HG02571 (cell line): Measurements from ENCODE around the gene BASP1.

Experiments
- ATAC-seq: cut with Tn5 transposase; IDR thresholded peaks from one replicate; pipeline ENCODE4 v1.9.1; 2021; ENCODE audit warnings: mild to moderate bottlenecking, moderate library complexity; ENCODE audit not compliant: unreplicated experiment

Gene BASP1

DNA sequence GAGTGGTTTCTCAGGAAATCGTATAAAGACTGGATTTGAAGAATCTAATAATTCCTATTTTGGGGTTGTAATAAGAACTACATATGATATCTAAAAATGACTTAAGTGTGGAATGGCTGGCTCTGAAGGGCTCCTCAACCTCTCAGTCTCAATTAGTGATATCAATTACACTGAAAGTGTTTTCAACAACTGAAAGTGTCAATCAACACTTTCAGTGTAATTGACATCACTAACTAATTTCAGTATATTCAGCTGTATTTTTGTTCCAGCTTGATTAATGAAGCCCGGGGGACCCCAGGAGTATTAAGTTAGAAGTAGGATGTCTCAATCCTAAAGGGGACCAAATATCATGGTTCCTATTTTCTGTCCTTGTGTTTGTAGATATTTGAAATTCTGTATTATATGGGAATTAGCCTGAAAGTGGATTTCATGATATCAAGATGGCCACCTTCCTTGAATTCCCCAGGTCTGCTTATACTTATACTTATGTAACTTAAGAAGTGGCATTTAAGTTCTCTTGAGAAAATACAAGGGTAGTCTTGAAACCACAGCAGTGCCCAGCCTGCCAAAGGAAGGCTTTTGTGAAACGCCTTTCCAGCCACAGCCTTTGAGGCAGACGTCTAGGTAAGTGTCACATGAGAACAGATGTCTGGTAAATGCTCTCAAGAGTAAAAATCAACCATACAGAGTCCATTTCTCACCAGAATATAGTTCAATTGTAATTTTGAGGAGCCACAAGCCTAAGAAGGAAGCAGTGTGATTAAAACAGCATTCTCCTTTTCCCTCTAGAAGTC is 4.6 kb downstream of the BASP1 start:
- no peak for ATAC-seq

GRCh38 chr5:17222664-17223063 is 5.2 kb downstream of the BASP1 start:
- ATAC-seq = no peak

DNA sequence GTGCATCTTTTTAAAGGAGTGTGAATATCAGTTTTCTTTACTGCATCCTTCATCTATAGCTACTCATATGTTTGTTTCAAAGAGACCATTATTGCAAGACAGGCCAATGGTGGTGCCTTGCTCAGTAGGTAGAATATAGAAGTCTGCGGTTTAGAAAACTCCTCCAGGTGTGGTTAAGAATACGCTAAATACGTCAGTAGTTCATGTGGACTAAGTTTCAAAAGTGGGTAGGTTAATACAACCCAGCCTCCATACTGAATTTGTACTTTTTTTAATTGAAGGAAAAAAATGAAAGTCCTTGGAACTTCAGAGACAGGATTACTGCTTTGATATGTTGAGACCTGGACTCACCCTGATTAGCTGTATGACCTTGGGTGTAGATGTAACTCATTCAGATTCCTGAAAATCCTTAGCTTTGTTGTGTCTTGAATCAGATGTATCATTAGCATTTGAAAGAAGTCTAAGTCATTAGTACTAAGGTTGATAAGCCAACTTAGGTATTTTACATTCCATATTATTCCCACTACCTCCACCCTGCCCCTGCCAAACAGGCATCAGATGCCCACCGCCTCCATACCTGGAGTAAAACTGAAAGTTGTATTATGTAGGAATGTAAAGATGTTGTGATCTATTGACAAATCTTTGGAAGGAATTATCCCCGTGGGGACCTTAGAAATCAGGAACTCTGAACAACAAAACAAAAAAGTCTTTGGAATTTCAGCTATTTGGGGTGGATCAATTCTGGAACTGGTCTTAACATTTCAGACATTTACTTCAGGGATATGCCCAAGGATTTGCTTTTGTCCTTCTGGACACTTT is 6.1 kb downstream of the BASP1 start:
- ATAC-seq = peak; percentile 33

DNA sequence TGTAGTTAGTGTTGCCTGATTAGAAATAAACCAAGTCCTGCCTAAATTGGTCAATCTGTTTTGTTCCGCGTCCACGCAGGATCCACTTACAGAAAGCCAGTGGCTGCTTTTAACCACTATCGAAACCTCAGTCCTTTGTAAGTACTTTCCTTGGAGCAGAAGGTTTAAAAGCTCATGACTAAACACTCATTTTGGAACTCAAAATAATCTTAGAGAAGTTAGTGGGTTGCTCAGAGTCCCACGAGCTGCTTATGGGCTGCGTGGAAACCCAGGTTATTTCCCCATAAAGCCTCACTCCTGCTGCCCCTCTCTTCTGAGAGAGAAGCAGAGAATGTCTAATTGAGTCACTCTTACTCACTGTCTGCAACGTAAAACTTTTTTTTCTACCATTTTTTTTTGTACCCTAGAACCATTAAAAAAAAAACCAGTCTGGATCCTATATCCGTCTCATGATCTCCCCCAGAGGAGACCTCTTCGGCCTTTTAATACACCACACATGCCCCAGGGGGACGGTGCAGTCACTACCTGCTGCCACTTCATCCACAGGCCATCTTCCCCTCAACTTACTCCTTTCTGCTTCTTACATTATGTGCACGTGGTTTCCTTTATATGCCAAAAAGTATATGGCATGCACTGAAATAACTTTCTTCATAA is 7.6 kb downstream of the BASP1 start:
- peak; percentile 63 for ATAC-seq

GRCh38 chr5:17225520-17225919 is 8.1 kb downstream of the BASP1 start:
- ATAC-seq = no peak

DNA sequence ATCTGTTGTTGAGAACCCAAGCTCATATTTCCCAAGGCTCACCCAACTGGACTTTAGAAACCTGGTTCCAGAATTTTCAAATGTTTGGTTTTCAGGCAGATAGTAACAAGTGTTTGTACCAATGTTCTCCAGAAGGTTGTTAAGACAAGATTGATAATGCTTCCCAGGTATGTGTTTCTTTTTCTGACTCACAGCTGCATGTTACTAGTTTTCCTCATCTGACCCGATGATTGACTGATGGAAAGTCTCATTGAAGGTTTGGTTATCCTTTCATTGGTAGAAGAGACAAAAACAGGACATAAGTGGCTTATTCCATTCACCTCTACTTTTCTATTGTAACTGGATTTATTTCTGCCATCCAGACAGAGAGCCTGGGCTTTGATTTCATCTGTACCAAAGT is 10.4 kb downstream of the BASP1 start:
- no peak for ATAC-seq

- peak; percentile 45 for ATAC-seq
Observed at GRCh38 chr5:17228821-17229291, 11.4 kb downstream of the BASP1 start.

DNA sequence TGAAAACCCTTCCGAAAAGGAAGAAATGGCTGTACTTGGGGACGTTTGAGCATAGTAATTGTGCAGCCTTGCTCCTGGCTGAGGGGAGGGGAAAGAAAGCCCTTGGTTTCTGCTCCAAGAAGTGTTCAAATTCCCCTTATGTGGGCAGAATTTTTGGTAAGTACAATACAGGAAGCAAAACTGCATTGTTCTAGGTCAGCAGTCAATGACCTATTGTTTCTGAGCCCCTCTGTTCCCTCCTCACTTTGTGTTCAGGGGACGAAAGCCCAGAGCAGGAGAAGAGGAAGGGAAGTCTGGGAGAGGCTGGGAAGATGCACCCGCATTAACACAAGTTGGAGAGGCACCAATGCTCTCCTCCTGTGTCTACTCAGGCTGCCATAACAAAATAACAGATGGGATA is 11.9 kb downstream of the BASP1 start:
- ATAC-seq = peak; percentile 39

- ATAC-seq = no peak
Observed at GRCh38 chr5:17230191-17230590, 12.8 kb downstream of the BASP1 start.

GRCh38 chr5:17230808-17231525 is 13.5 kb downstream of the BASP1 start:
- no peak for ATAC-seq

- ATAC-seq = no peak
Observed at GRCh38 chr5:17232405-17232804, 15.0 kb downstream of the BASP1 start.

- no peak for ATAC-seq
Observed at GRCh38 chr5:17233488-17233887, 16.1 kb downstream of the BASP1 start.

DNA sequence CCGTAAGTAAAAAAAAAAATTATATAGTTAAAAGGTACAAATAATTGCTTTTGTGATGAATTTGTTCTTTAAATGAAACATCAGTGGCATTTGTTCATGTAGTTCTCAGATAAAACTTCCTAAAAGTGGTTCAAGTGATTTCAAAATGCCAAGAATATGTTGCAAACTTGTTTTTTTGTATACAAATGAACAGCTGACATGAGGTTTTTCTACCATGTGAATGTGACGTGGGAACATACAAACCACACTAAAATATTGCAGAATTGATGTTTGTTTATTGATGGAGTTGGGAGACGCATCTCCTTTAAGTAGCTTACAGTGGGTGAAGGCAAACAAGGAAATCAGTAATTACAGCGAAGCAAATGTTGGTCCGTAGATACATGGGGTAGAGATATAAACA is 16.9 kb downstream of the BASP1 start:
- ATAC-seq = no peak

- no peak for ATAC-seq
Observed at GRCh38 chr5:17235731-17236330, 18.4 kb downstream of the BASP1 start.

DNA sequence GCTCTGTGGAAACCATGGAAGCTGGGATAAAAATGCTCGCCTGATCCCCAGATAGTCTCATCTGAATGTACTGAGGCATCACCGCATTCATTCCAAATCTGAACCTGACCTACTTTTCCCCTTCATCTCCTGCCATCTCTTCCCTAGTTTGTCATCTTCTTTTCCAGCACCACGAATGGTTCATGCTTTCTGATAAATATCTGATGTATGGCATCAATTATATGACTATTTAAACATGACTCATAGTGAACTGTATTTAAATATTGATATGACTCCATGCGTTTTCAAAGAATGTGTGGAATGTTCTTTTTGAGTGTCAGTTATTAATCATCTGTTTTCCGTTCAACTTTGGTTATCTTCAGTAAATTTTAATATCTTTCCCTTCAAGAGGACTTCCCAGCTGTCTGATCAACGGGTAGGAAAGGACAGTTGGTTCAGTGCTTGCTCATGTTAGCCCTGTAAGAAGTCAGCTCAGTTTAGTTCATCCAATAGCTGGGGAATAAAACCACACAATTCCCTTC is 21.1 kb downstream of the BASP1 start:
- ATAC-seq = no peak

DNA sequence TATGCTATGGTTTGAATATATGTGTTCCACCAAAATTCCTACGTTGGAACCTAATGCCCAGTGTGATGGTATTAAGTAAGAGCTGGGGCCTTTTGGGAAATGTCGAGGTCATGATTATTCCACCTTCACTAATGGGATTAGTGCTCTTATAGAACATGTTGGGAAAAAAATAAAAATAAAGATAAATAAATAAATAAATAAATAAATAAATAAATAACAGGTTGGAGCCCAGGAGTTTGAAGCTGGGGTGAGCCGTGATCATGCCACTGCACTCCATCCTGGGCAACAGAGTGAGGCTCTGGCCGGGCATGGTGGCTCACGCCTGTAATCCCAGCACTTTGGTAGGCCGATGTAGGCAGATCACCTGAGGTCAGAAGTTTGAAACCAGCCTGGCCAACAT is 22.5 kb downstream of the BASP1 start:
- no peak for ATAC-seq

DNA sequence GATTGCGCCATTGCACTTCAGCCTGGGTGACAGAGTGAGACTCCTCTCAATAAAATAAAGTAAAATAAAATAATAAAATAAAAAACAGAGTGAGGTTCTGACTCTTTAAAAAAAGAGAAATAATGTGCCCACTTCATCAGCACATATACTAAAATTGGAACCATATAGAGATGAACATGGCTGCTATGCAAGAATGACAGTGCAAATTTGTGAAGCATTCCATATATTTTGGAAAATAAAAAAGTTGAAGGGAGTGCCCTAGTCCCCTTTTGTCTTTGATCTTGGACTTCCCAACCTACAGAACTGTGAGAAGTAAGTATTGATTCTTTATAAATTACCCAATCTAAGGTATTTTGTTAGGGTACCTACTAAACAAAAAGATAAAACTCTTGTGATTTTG is 23.1 kb downstream of the BASP1 start:
- no peak for ATAC-seq

DNA sequence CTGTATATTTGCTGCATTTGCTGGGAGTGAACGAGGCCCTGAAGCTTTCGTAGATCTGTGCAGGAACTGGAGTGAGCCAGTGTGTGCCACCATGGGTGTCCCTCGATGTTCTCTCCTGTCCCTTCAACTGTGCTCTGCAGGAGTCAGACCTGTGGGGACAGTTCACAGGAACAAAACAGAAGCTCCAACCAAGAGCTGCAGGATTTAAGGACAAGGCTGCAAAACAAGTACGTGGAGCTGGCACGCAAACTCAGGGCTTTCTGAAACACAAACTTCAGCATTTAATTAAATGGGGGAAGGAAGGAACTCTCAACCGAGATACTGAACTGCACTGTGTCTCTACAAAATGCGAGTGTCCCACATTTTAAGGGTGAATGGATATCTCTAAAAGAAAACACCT is 24.2 kb downstream of the BASP1 start:
- no peak for ATAC-seq

DNA sequence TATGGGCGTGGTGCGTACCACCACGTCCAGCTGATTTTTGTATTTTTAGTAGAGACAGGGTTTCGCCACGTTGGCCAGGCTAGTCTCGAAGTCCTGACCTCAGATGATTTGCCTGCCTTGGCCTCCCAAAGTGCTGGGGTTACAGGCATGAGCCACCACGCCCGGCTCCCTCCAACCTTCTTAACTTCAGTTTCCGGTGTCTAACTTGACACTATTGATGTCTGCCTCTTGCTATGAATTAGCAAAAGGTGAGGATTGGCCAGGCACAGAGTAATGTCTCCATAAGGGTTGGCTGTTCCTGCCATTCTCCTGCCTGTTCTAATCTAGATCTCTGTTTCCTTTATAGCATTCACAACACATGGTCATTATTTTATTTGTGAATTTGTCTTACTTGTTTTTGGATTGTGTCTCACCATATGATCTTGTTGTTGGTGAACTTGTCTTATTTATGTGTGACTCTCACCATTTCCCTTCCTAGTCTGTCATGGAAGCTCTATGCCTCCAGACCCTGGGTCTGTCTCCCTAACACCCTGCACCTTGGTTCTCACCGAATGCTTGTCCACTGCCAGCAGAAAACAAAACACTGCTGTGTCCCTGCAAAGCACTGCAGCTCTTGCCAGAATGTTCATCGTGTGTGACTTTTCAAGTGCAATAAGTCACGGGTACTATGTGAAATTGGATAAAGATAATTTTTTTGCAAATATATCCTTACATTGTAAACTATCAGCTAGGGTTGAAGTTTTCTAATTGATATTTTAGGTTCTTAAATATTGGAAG is 26.0 kb downstream of the BASP1 start:
- ATAC-seq = no peak
